ENCODE measurements around the gene C1QL1. TPM values are rescaled to one million over a fixed set of nuclear protein-coding genes. Genes with fewer than 3 reads are reported as not detected.
A peak's percentile ranks its signal among the peaks of the same experiment; 100 is the strongest.

C1QL1 gene
- total and polyA plus RNA-seq, 2 of the 13 experiments (the other 11 are each of a cell fraction or from before 2014, with no cell fraction given): 0.11 TPM

- Histone ChIP-seq H3K9ac (ENCODE audit: insufficient read depth, low read depth, low read length) (no peak overlapping the region), H3K4me1 (ENCODE audit: insufficient read depth, low read length) (peaks cover 62% of the 10 kb centered on the region), H2AFZ (ENCODE audit: low read length) (no peak overlapping the region), H3K9me3 (ENCODE audit: low read length) (no peaks in the 10 kb centered on the region), H3K79me2 (ENCODE audit: insufficient read depth, low read length) (no peaks in the 10 kb centered on the region), H3K4me2 (ENCODE audit: low read depth, low read length) (no peak overlapping the region), H4K20me1 (ENCODE audit: insufficient read depth, low read length) (no peaks in the 10 kb centered on the region), H3K27me3 (ENCODE audit: control insufficient read depth in 1 of 2, insufficient read depth in 2 of 2, low read length in 2 of 2) (peaks cover 8 to 37% of the 10 kb centered on the region in 2 experiments; a peak in 4 of 5 replicates), H3K4me3 (replicated peaks in 1 of 3; ENCODE audit: insufficient read depth in 1 of 3, low read depth in 2 of 3, low read length in 3 of 3) (no peak overlapping the region), H3K27ac (ENCODE audit: extremely low read length, insufficient read depth, low read length) (no peak overlapping the region), H3K36me3 (replicated peaks in 1 of 2; ENCODE audit: control insufficient read depth in 1 of 2, insufficient read depth in 2 of 2, low read length in 2 of 2) (no peaks in the 10 kb centered on the region)
- in situ Hi-C loops (cut with HindIII; ENCODE audit: extremely low pct_ligation_motif_present, low pct_unique_long_range_greater_than_20kb) (no loop called here), intact Hi-C loops (cut with micrococcal nuclease; ENCODE audit: unreplicated experiment) (no loop called here)
- no TSS peak for BruUV-seq (replicated peaks)
- FAIRE-seq (no peak), ATAC-seq (no peak), DNase-seq (ENCODE audit: low spot score) (no peak)
- POLR2A ChIA-PET: interaction anchor here (1.6 kb wide), 1 partner anchor 8 kb away, joined by 3 read pairs; no protein-coding TSS in a partner anchor
- CTCF ChIA-PET (ENCODE audit: low intra/inter-chr PET ratio, low total read pairs): no interaction called here
- 66% methylated on average over 19 of the region's 19 CpGs for WGBS (ENCODE audit: low lambda C conversion rate)
- TF ChIP-seq USF2 (IDR thresholded peaks at IDR 0.05; ENCODE audit: low read depth, low read length) (no peak), USF2 (CRISPR knock-in tag; IDR thresholded peaks at IDR 0.05; ENCODE audit: borderline replicate concordance) (no peak), DZIP1 (CRISPR knock-in tag; IDR thresholded peaks at IDR 0.05) (0 out of 2 replicates have a peak, but pooled peaks have one; percentile 15), NR1H2 (CRISPR knock-in tag; IDR thresholded peaks at IDR 0.05; ENCODE audit: borderline replicate concordance, low read depth) (0 out of 2 replicates have a peak, but pooled peaks have one; percentile 48)
- TF ChIP-seq, protein P1, sequence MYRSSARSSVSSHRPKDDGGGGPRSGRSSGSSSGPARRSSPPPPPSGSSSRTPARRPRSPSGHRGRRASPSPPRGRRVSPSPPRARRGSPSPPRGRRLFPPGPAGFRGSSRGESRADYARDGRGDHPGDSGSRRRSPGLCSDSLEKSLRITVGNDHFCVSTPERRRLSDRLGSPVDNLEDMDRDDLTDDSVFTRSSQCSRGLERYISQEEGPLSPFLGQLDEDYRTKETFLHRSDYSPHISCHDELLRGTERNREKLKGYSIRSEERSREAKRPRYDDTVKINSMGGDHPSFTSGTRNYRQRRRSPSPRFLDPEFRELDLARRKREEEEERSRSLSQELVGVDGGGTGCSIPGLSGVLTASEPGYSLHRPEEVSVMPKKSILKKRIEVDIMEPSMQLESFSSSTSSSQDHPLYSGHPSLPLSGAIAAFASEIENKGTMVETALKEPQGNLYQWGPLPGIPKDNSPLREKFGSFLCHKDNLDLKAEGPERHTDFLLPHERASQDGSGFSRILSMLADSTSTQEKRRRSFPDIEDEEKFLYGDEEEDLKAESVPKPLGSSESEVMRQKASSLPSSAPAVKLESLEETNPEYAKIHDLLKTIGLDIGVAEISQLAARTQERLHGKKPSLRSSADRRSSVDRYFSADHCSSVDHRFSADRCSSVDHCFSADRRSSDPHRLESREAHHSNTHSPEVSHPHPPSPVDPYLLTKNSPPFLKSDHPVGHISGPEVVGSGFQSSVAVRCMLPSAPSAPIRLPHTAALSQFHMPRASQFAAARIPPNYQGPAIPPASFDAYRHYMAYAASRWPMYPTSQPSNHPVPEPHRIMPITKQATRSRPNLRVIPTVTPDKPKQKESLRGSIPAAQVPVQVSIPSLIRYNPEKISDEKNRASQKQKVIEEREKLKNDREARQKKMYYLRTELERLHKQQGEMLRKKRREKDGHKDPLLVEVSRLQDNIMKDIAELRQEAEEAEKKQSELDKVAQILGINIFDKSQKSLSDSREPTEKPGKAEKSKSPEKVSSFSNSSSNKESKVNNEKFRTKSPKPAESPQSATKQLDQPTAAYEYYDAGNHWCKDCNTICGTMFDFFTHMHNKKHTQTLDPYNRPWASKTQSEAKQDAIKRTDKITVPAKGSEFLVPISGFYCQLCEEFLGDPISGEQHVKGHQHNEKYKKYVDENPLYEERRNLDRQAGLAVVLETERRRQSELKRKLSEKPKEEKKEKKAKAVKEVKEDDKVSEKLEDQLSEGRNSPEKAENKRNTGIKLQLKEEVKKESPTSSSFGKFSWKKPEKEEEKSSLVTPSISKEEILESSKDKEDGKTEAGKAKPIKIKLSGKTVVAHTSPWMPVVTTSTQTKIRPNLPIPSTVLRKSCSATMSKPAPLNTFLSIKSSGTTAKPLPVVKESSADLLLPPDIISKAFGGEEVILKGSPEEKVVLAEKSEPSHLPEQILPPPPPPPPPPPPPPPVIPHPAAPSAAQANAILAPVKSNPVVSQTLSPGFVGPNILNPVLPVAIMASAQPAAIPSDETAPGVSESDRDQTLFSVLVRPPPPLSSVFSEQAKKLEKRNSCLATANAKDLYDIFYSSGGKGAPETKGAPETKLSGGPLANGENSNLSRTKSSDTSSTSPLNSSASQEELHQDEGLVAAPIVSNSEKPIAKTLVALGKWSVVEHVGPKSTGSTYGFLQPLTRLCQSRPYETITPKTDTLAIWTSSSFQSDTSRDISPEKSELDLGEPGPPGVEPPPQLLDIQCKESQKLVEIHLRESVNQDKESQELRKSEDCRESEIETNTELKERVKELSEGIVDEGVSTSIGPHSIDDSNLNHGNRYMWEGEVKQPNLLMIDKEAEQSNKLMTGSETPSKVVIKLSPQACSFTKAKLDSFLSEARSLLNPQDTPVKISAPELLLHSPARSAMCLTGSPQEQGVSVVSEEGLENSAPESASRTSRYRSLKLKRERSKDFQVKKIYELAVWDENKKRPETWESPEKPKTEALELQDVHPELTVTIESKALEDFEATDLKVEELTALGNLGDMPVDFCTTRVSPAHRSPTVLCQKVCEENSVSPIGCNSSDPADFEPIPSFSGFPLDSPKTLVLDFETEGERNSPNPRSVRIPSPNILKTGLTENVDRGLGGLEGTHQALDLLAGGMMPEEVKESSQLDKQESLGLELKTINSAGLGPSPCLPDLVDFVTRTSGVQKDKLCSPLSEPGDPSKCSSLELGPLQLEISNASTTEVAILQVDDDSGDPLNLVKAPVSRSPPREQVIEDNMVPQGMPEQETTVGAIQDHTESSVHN (CRISPR knock-in tag; IDR thresholded peaks at IDR 0.05): no peak
Observed at GRCh38 chr17:44914698-44915271, 53.3 kb downstream of the C1QL1 start.

Measured in HepG2 (cell line).